ENCODE measurements around the gene AMN.

- TF ChIP-seq, protein P1, sequence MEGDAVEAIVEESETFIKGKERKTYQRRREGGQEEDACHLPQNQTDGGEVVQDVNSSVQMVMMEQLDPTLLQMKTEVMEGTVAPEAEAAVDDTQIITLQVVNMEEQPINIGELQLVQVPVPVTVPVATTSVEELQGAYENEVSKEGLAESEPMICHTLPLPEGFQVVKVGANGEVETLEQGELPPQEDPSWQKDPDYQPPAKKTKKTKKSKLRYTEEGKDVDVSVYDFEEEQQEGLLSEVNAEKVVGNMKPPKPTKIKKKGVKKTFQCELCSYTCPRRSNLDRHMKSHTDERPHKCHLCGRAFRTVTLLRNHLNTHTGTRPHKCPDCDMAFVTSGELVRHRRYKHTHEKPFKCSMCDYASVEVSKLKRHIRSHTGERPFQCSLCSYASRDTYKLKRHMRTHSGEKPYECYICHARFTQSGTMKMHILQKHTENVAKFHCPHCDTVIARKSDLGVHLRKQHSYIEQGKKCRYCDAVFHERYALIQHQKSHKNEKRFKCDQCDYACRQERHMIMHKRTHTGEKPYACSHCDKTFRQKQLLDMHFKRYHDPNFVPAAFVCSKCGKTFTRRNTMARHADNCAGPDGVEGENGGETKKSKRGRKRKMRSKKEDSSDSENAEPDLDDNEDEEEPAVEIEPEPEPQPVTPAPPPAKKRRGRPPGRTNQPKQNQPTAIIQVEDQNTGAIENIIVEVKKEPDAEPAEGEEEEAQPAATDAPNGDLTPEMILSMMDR (conservative IDR thresholded peaks at IDR 0.05; ENCODE audit: low read depth, low read length): no peak
- TF ChIP-seq EZH2 (IDR thresholded peaks at IDR 0.05; ENCODE audit: borderline replicate concordance, low read depth, low read length, poor library complexity, severe bottlenecking): no peak
Measured at GRCh38 chr14:102893452-102893851, 29.0 kb upstream of the AMN start.

All from A673 (cell line).